ENCODE measurements around the gene FOXJ1.

FOXJ1 gene

GRCh38 chr17:76174037-76174436, 33.0 kb upstream of the FOXJ1 start:
- Histone ChIP-seq H3K9me3 (ENCODE audit: control insufficient read depth, insufficient read depth, low read length) (no peaks in the 10 kb centered on the region), H4K20me1 (ENCODE audit: control insufficient read depth, insufficient read depth, low read depth, low read length) (no peaks in the 10 kb centered on the region), H3K79me2 (ENCODE audit: control insufficient read depth, low read length) (no peaks in the 10 kb centered on the region), H3K4me3 (ENCODE audit: low read length) (no peak overlapping the region), H3K4me1 (ENCODE audit: control insufficient read depth, low read length) (no peaks in the 10 kb centered on the region), H3K27me3 (ENCODE audit: control insufficient read depth, low read length) (no peaks in the 10 kb centered on the region; the same call in 1 of the 2 replicates), H3K4me2 (ENCODE audit: low read length) (no peak overlapping the region), H3K36me3 (ENCODE audit: control insufficient read depth, low read length) (no peaks in the 10 kb centered on the region), H3K27ac (ENCODE audit: low read depth, low read length) (no peak overlapping the region), H3K9me2 (replicated peaks; ENCODE audit: control insufficient read depth, low read length) (no peaks in the 10 kb centered on the region), H3F3A (ENCODE audit: control insufficient read depth, insufficient read depth) (no peaks in the 10 kb centered on the region)
- TF ChIP-seq EZH2phosphoT487 (IDR thresholded peaks at IDR 0.05; ENCODE audit: borderline replicate concordance, low read length) (no peak), CTCF (IDR thresholded peaks at IDR 0.05; ENCODE audit: low read depth, low read length, poor library complexity, severe bottlenecking) (no peak)

GRCh38 chr17:76173474-76173873, 32.4 kb upstream of the FOXJ1 start:
- Histone ChIP-seq H3K27ac (ENCODE audit: low read depth, low read length) (no peak overlapping the region), H3F3A (ENCODE audit: control insufficient read depth, insufficient read depth) (no peaks in the 10 kb centered on the region), H3K79me2 (ENCODE audit: control insufficient read depth, low read length) (no peaks in the 10 kb centered on the region), H3K9me3 (ENCODE audit: control insufficient read depth, insufficient read depth, low read length) (no peaks in the 10 kb centered on the region), H4K20me1 (ENCODE audit: control insufficient read depth, insufficient read depth, low read depth, low read length) (no peaks in the 10 kb centered on the region), H3K9me2 (replicated peaks; ENCODE audit: control insufficient read depth, low read length) (no peaks in the 10 kb centered on the region), H3K36me3 (ENCODE audit: control insufficient read depth, low read length) (no peaks in the 10 kb centered on the region), H3K27me3 (ENCODE audit: control insufficient read depth, low read length) (no peaks in the 10 kb centered on the region; the same call in 1 of the 2 replicates), H3K4me1 (ENCODE audit: control insufficient read depth, low read length) (no peaks in the 10 kb centered on the region), H3K4me3 (ENCODE audit: low read length) (no peak overlapping the region), H3K4me2 (ENCODE audit: low read length) (no peak overlapping the region)
- no peak for TF ChIP-seq CTCF (IDR thresholded peaks at IDR 0.05; ENCODE audit: low read depth, low read length, poor library complexity, severe bottlenecking)
- no peak for TF ChIP-seq EZH2phosphoT487 (IDR thresholded peaks at IDR 0.05; ENCODE audit: borderline replicate concordance, low read length)

GRCh38 chr17:76171706-76172105, 30.7 kb upstream of the FOXJ1 start:
- Histone ChIP-seq H3K79me2 (ENCODE audit: control insufficient read depth, low read length) (no peaks in the 10 kb centered on the region), H3K27me3 (ENCODE audit: control insufficient read depth, low read length) (peaks cover 2% of the 10 kb centered on the region), H3K36me3 (ENCODE audit: control insufficient read depth, low read length) (no peaks in the 10 kb centered on the region), H3K27ac (ENCODE audit: low read depth, low read length) (no peak overlapping the region), H3K4me2 (ENCODE audit: low read length) (no peak overlapping the region), H3K4me3 (ENCODE audit: low read length) (no peak overlapping the region), H3K9me2 (replicated peaks; ENCODE audit: control insufficient read depth, low read length) (no peaks in the 10 kb centered on the region), H3K9me3 (ENCODE audit: control insufficient read depth, insufficient read depth, low read length) (no peaks in the 10 kb centered on the region), H3F3A (ENCODE audit: control insufficient read depth, insufficient read depth) (no peaks in the 10 kb centered on the region), H4K20me1 (ENCODE audit: control insufficient read depth, insufficient read depth, low read depth, low read length) (no peaks in the 10 kb centered on the region), H3K4me1 (ENCODE audit: control insufficient read depth, low read length) (no peaks in the 10 kb centered on the region)
- no peak for TF ChIP-seq CTCF (IDR thresholded peaks at IDR 0.05; ENCODE audit: low read depth, low read length, poor library complexity, severe bottlenecking)
- no peak for TF ChIP-seq EZH2phosphoT487 (IDR thresholded peaks at IDR 0.05; ENCODE audit: borderline replicate concordance, low read length)

- no peaks in the 10 kb centered on the region for H3K4me1 ChIP-seq (ENCODE audit: control insufficient read depth, low read length)
- H3K4me2 ChIP-seq (ENCODE audit: low read length), result no peak overlapping the region
- H3K36me3 ChIP-seq (ENCODE audit: control insufficient read depth, low read length), result no peaks in the 10 kb centered on the region
- H3K4me3 ChIP-seq (ENCODE audit: low read length), result no peak overlapping the region
- no peaks in the 10 kb centered on the region for H4K20me1 ChIP-seq (ENCODE audit: control insufficient read depth, insufficient read depth, low read depth, low read length)
- no peaks in the 10 kb centered on the region for H3K79me2 ChIP-seq (ENCODE audit: control insufficient read depth, low read length)
- H3K9me2 ChIP-seq (replicated peaks; ENCODE audit: control insufficient read depth, low read length), result no peaks in the 10 kb centered on the region
- H3K9me3 ChIP-seq (ENCODE audit: control insufficient read depth, insufficient read depth, low read length), result no peaks in the 10 kb centered on the region
- TF ChIP-seq EZH2phosphoT487 (IDR thresholded peaks at IDR 0.05; ENCODE audit: borderline replicate concordance, low read length) (no peak), CTCF (IDR thresholded peaks at IDR 0.05; ENCODE audit: low read depth, low read length, poor library complexity, severe bottlenecking) (no peak)
- H3K27me3 ChIP-seq (ENCODE audit: control insufficient read depth, low read length), result peaks cover 4% of the 10 kb centered on the region
- no peak overlapping the region for H3K27ac ChIP-seq (ENCODE audit: low read depth, low read length)
- H3F3A ChIP-seq (ENCODE audit: control insufficient read depth, insufficient read depth), result no peaks in the 10 kb centered on the region
Measured at GRCh38 chr17:76170114-76170513, 29.1 kb upstream of the FOXJ1 start.
